NK-92 (cell line): ENCODE data around the gene EGFL8.
"Not testable (repeated sequence)": the region's sequence is repeated elsewhere in the genome, so short reads cannot be mapped to it uniquely, and the experiment has no call there.

Experiments
- DNase-seq: peaks from one replicate; lab custom pipeline; 2025; ENCODE audit not compliant: unreplicated experiment; lab: John Stamatoyannopoulos, UW

The EGFL8 gene

GRCh38 chr6:32164295-32164694 lies at the start of gene EGFL8:
Gene EGFL8, plus strand, starts transcription at chr6:32164595. Its CDS starts 1,571 bp downstream, at chr6:32166166.
- DNase-seq: no peak

- DNase-seq: no peak
Observed at GRCh38 chr6:32114796-32115195, 49.6 kb upstream of the EGFL8 start.

GRCh38 chr6:32115623-32116022 lies 48.8 kb upstream of the EGFL8 start:
- DNase-seq: no peak

GRCh38 chr6:32116674-32117073 lies 47.7 kb upstream of the EGFL8 start:
- no peak for DNase-seq

GRCh38 chr6:32117461-32117860 lies 46.9 kb upstream of the EGFL8 start:
- no peak for DNase-seq

GRCh38 chr6:32118782-32119628 lies 45.4 kb upstream of the EGFL8 start:
- DNase-seq: no peak

GRCh38 chr6:32120573-32121059 lies 43.8 kb upstream of the EGFL8 start:
- no peak for DNase-seq

GRCh38 chr6:32123681-32124080 lies 40.7 kb upstream of the EGFL8 start:
- DNase-seq: no peak

- DNase-seq: no peak
Observed at GRCh38 chr6:32126880-32127279, 37.5 kb upstream of the EGFL8 start.

- DNase-seq: no peak
Observed at GRCh38 chr6:32127409-32127716, 37.0 kb upstream of the EGFL8 start.

GRCh38 chr6:32127717-32128592 lies 36.4 kb upstream of the EGFL8 start, which contains the start of gene ATF6B:
Gene ATF6B, minus strand, starts transcription at chr6:32128246. Its CDS starts 39 bp downstream, at chr6:32128207.
- DNase-seq: peak; percentile 89

GRCh38 chr6:32128751-32129296 lies 35.6 kb upstream of the EGFL8 start:
- DNase-seq: no peak

- DNase-seq: no peak
Observed at GRCh38 chr6:32129297-32130088, 34.9 kb upstream of the EGFL8 start.

GRCh38 chr6:32131439-32131948 lies 32.9 kb upstream of the EGFL8 start:
- no peak for DNase-seq

- DNase-seq: no peak
Observed at GRCh38 chr6:32132110-32132509, 32.3 kb upstream of the EGFL8 start.

GRCh38 chr6:32133786-32134185 lies 30.6 kb upstream of the EGFL8 start:
- DNase-seq: no peak

GRCh38 chr6:32137454-32137853 lies 26.9 kb upstream of the EGFL8 start:
- no peak for DNase-seq

- no peak for DNase-seq
Observed at GRCh38 chr6:32139590-32139989, 24.8 kb upstream of the EGFL8 start.

- DNase-seq: no peak
Observed at GRCh38 chr6:32140420-32141046, 23.9 kb upstream of the EGFL8 start.

- not testable (repeated sequence) for DNase-seq
Observed at GRCh38 chr6:32144238-32144637, 20.2 kb upstream of the EGFL8 start.
